Thyroid gland (tissue), 4 donors: Measurements from ENCODE around the gene PDHX.

Experiments
- CTCF ChIP-seq, 6 experiments: fragments of 200-600 bp in 3 of 6; fragments of 450-650 bp in 3 of 6; sonication (generic) in 3 of 6; IDR thresholded peaks; one replicate each; pipeline ENCODE4 v1.5.1; 2016 to 2019; ENCODE audit warnings: antibody characterized with exemption in 6 of 6, mild to moderate bottlenecking in 2 of 6, inconsistent platforms in 1 of 6, moderate library complexity in 1 of 6
- POLR2A ChIP-seq, 2 donors: fragments of 450-650 bp; IDR thresholded peaks; one replicate each; pipeline ENCODE4 v1.6.1; 2017; ENCODE audit warnings: antibody characterized with exemption in 2 of 2, mild to moderate bottlenecking in 2 of 2, moderate library complexity in 1 of 2

GRCh38 chr11:35014346-35014745 is 97.9 kb downstream of the PDHX start:
- TF ChIP-seq CTCF (IDR thresholded peaks at IDR 0.05), result no peak
- no peak for TF ChIP-seq POLR2A (IDR thresholded peaks at IDR 0.05)
